ENCODE data around the gene AGTR1.
A peak's percentile ranks its signal among the peaks of the same experiment; 100 is the strongest.

Gene AGTR1

DNA sequence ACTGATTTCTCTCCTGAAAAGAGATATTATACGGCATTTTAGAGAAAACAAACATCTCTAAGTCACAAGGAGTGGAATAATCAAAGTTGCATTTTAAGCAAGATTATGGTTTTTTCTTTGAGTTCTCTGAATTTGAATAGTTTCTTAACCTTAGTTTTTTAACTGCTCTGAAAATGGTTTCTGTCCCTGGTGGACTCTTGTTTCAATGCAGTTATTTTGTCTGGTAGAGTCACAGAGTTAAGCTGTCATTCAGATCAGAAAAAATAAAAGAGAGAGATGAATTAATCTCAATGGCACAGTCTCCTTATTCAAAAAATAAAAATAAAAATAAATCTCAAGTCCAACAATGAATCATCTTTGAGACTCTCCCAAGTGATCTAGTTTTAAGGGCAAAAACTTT, 19.0 kb downstream of the AGTR1 start:
- DNase-seq (ENCODE audit: low read depth, low spot score): no peak
- H3K4me3 ChIP-seq (ENCODE audit: low read depth, low read length): no peak overlapping the region
- TF ChIP-seq, protein P1, sequence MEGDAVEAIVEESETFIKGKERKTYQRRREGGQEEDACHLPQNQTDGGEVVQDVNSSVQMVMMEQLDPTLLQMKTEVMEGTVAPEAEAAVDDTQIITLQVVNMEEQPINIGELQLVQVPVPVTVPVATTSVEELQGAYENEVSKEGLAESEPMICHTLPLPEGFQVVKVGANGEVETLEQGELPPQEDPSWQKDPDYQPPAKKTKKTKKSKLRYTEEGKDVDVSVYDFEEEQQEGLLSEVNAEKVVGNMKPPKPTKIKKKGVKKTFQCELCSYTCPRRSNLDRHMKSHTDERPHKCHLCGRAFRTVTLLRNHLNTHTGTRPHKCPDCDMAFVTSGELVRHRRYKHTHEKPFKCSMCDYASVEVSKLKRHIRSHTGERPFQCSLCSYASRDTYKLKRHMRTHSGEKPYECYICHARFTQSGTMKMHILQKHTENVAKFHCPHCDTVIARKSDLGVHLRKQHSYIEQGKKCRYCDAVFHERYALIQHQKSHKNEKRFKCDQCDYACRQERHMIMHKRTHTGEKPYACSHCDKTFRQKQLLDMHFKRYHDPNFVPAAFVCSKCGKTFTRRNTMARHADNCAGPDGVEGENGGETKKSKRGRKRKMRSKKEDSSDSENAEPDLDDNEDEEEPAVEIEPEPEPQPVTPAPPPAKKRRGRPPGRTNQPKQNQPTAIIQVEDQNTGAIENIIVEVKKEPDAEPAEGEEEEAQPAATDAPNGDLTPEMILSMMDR (IDR thresholded peaks at IDR 0.05; ENCODE audit: low read depth, low read length): peak; percentile 11
- in situ Hi-C loops (cut with HindIII; ENCODE audit: low sequenced_read_pairs): no loop called here

DNA sequence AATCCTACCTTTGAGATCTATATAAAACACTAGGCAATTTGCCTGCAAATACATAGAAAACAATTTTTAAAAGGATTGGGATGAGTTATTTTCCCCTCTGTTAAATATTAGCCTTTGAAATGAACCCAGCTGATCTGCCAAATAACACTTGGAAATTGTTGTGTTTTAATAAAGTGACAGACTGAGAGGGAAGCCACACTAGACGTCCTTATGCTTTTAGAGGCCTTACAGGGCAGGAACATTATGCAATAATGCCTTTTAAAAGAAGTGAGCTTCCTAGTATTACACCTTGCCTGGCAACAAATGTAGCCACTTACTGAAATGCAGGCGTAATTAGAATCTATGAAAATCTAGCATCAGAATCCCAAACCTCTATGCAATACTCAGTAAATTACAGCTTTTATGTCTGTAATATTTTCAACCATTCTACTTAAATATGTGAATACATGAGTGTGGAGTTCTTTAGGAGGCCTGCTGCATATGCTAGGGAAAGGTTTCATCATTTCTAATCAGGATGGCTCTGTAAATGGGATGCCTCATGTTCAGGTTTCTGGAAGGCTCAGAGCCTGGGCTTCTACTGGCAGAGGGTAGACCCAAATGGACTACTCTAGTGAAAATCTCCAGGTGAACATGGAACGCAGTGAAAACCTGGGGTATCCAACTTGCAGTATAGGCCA, 20.3 kb downstream of the AGTR1 start:
- in situ Hi-C loops (cut with HindIII; ENCODE audit: low sequenced_read_pairs): no loop called here
- no peak for DNase-seq (ENCODE audit: low read depth, low spot score)
- H3K4me3 ChIP-seq (ENCODE audit: low read depth, low read length): no peak overlapping the region
- TF ChIP-seq, protein P1 (IDR thresholded peaks at IDR 0.05; ENCODE audit: low read depth, low read length): no peak

GRCh38 chr3:148718982-148719862, 21.5 kb downstream of the AGTR1 start:
- no peak overlapping the region for H3K4me3 ChIP-seq (ENCODE audit: low read depth, low read length)
- TF ChIP-seq, protein P1 (IDR thresholded peaks at IDR 0.05; ENCODE audit: low read depth, low read length): peak; percentile 55
- DNase-seq (ENCODE audit: low read depth, low spot score): peak; percentile 47
- in situ Hi-C loops (cut with HindIII; ENCODE audit: low sequenced_read_pairs): no loop called here

DNA sequence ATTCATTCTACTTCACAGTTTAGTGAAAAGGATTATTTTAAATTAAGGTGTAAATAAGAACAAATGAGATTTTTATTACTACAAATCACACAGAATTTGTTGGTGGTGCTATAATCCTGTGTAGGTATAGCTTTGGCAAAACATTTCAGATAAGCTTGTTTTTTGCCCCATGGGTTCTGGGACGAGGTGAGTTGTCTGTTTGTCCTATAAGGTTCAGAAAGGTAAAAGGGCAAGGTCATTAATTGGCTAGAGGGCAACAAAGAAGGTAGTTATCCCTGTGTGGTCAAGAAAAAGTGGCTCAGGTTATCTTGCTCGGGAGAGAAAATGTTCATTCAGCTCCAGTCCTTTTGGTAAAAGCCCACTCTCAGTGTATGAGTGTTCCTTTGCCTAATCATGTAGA, 23.2 kb downstream of the AGTR1 start:
- in situ Hi-C loops (cut with HindIII; ENCODE audit: low sequenced_read_pairs): no loop called here
- TF ChIP-seq, protein P1 (IDR thresholded peaks at IDR 0.05; ENCODE audit: low read depth, low read length): no peak

DNA sequence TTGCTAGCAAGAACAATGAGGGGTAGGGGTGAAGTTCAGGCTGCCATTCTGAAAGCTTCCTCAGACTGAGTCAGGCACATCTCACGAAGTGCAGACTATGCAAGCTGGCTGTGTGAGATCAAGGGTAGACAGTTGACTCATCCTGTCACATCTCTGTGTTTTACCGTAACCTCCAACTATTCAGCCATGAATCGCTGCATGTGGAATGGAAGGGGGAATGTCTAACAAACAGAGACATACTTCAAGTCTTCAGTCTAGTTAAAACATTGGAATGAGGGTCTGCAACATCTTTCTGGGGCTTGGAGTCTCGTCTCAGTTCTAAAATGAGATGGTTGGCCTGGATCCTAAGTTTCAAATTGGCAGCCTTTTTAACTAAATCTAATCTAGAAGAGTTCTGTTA, 25.9 kb downstream of the AGTR1 start:
- in situ Hi-C loops (cut with HindIII; ENCODE audit: low sequenced_read_pairs): no loop called here
- TF ChIP-seq, protein P1 (IDR thresholded peaks at IDR 0.05; ENCODE audit: low read depth, low read length): no peak
- peak; percentile 70 for DNase-seq (ENCODE audit: low read depth, low spot score)
- H3K4me3 ChIP-seq (ENCODE audit: low read depth, low read length): no peak overlapping the region

More for the DNA sequence above, 23.2 kb downstream of the AGTR1 start:
- no peak for DNase-seq (ENCODE audit: low read depth, low spot score)
- no peak overlapping the region for H3K4me3 ChIP-seq (ENCODE audit: low read depth, low read length)

DNA sequence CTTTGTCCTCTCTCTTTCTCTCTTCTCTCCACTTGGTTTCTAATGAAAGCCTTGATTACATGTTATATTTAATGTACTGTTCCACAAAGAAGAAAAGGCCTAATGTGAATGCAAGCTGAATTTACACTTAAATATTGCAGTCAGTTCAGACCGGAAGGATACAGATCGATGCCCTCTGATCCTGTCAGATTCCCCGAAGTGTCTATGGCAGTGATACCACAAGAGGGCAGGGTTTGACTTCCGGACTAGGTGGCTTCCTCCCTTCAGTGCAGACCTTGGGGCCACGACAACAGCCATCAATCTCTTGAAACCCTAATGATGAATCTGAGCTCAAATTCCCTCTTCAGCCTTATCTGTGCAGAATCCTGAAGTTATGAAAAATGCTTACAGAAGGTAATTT, 29.5 kb downstream of the AGTR1 start:
- in situ Hi-C loops (cut with HindIII; ENCODE audit: low sequenced_read_pairs): no loop called here
- DNase-seq (ENCODE audit: low read depth, low spot score): peak; percentile 15
- H3K4me3 ChIP-seq (ENCODE audit: low read depth, low read length): no peak overlapping the region
- TF ChIP-seq, protein P1 (IDR thresholded peaks at IDR 0.05; ENCODE audit: low read depth, low read length): peak; percentile 57
